Stomach (tissue), 9 donors: Measurements from ENCODE around the gene PLRG1. TPM values are rescaled to one million over a fixed set of nuclear protein-coding genes. Genes with fewer than 3 reads are reported as not detected.
"Not testable (repeated sequence)": the region's sequence is repeated elsewhere in the genome, so short reads cannot be mapped to it uniquely, and the experiment has no call there.

Experiments used
- DNase-seq, 2 donors: peaks; one replicate each; pipeline versions ENCODE4 v3.0.0 to v3.0.0-alpha.2; 2013 to 2019
- H3K27ac ChIP-seq, 5 donors: fragments of 200-600 bp in 4 of 5; sonication (generic) in 4 of 5; one replicate each; pipeline ENCODE4 v1.5.1; 2013 to 2019; ENCODE audit warnings: mild to moderate bottlenecking in 1 of 5, moderate library complexity in 1 of 5
- H3K27me3 ChIP-seq, 3 donors: fragments of 200-600 bp; sonication (generic); one replicate each; pipeline ENCODE4 v1.5.1; 2017 to 2019; ENCODE audit warnings: mixed run types in 1 of 3
- H3K36me3 ChIP-seq, 4 donors: fragments of 200-600 bp; sonication (generic); 1 replicate in 3 of 4; 2 replicates in 1 of 4; pipeline ENCODE4 v1.5.1; 2016 to 2019
- H3K4me1 ChIP-seq, 4 donors: fragments of 200-600 bp; sonication (generic); one replicate each; pipeline ENCODE4 v1.5.1; 2016 to 2019
- H3K4me3 ChIP-seq, 4 donors: fragments of 200-600 bp; sonication (generic) in 3 of 4; one replicate each; pipeline ENCODE4 v1.5.1; 2016 to 2019; ENCODE audit warnings: mild to moderate bottlenecking in 1 of 4
- H3K9me3 ChIP-seq, 4 donors: fragments of 200-600 bp; sonication (generic); one replicate each; pipeline ENCODE4 v1.5.1; 2016 to 2019
- CTCF ChIP-seq, 7 experiments: fragments of 450-650 bp in 4 of 7; fragments of 200-600 bp in 3 of 7; sonication (generic) in 3 of 7; IDR thresholded peaks; one replicate each; pipeline ENCODE4 v1.5.1; 2016 to 2019; ENCODE audit warnings: antibody characterized with exemption in 7 of 7, control low read depth in 2 of 7, mild to moderate bottlenecking in 1 of 7
- EP300 ChIP-seq: sonication (generic); formaldehyde crosslinking; IDR thresholded peaks from one replicate; pipeline ENCODE4 v1.6.1; 2017; ENCODE audit warnings: antibody characterized with exemption
- POLR2A ChIP-seq, 4 donors: fragments of 450-650 bp; IDR thresholded peaks; one replicate each; pipeline ENCODE4 v1.6.1; 2016; ENCODE audit warnings: antibody characterized with exemption in 4 of 4, control low read depth in 2 of 4, mild to moderate bottlenecking in 1 of 4, moderate library complexity in 1 of 4
- POLR2AphosphoS5 ChIP-seq, 3 donors: sonication (generic); formaldehyde crosslinking; IDR thresholded peaks; one replicate each; pipeline ENCODE4 v1.6.1; 2016; ENCODE audit warnings: antibody characterized with exemption in 3 of 3
- WGBS, 5 donors: extraction: QIAGEN DNeasy Blood & Tissue Kit in 3 of 5; methylation state at CpG; one replicate each; pipeline versions ENCODE4 v1.1.5 to v1.1.7; 2013 to 2018; 5-methylcytosine and 5-hydroxymethylcytosine counted together
- intact Hi-C: fragments of 100-400 bp; cut with DNase I; formaldehyde crosslinking; loops from one replicate; pipeline ENCODE4 v1.15.1; 2023; ENCODE audit warnings: low total_unique reads
- polyA plus RNA-seq, 3 donors: library from polyadenylated mRNA; stranded (reverse); fragments of 200-250 nt; gene quantifications; one replicate each; pipeline ENCODE4 v1.2.3, GENCODE V29; 2013
- total RNA-seq, 5 donors: library from RNA; depleted of rRNA; stranded (reverse); fragments of >200 nt; gene quantifications; one replicate each; pipeline versions ENCODE4 v1.1.0 to v1.2.3, GENCODE V29; 2014 to 2016
- donor health status: healthy with polysubstance abuse.
- donor health status: Bipolar disorder and iron deficiency.
- donor health status: healthy.

PLRG1 gene
- total and polyA plus RNA-seq, 8 donors, result 1.2 to 52.5 (median 42.3) TPM

DNA sequence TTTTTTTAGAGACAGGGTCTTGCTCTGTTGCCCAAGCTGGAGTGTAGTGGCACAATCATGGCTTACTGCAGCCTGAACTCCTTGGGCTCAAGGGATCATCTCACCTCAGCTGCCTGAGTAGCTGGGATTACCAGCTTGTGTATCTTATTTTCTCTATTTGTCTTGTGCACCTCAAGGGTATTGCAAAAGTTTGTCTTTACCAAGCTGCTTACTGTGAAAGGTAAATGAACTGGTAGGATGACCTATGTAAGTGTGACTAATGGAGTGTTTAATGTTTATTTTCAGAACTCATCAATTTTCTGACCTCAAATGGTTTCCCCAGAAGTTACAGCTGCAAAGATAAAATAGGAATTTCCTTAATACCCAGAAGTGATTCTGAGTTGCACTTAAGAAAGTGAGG is 45.6 kb upstream of the PLRG1 start:
- H3K4me1 ChIP-seq, result no peaks in the 10 kb centered on the region
- no peaks in the 10 kb centered on the region for H3K27me3 ChIP-seq
- TF ChIP-seq POLR2AphosphoS5 (IDR thresholded peaks at IDR 0.05) (no peak), EP300 (no peak), CTCF (IDR thresholded peaks at IDR 0.05) (no peak), POLR2A (IDR thresholded peaks at IDR 0.05) (no peak)
- H3K4me3 ChIP-seq, result no peak overlapping the region
- peak in 1 of 2 donors; percentile 26 for DNase-seq
- H3K9me3 ChIP-seq, result no peaks in the 10 kb centered on the region
- no peaks in the 10 kb centered on the region for H3K36me3 ChIP-seq
- H3K27ac ChIP-seq, result no peak overlapping the region
- intact Hi-C loops, result no loop called here

- intact Hi-C loops, H3K27me3 ChIP-seq, DNase-seq, H3K9me3 ChIP-seq, H3K36me3 ChIP-seq, H3K27ac ChIP-seq, H3K4me3 ChIP-seq, H3K4me1 ChIP-seq: not testable (repeated sequence)
- WGBS, 5 donors, result 79 to 92% (median 86%) methylated on average over 3 of the region's 3 CpGs
Observed at GRCh38 chr4:154594343-154594742, 44.1 kb upstream of the PLRG1 start.

DNA sequence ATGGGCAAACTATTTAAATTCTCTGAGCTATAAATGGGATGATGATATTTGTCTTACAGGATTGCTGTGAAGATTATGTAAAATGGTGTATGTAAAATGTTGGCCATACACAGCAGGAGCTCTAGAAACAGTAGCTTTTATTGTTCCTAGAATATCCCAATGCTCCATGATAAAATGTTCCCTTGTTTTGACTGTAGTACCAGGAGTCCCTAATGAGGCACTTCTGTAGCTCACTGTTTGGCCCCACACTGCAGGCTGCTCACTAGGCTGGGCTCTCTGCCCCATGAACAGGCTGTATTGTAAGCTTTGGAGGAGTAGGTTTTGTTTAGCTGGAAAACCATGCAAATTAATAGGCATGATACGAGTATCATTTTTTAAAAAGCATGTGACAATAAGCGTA is 43.7 kb upstream of the PLRG1 start:
- H3K9me3 ChIP-seq, result no peaks in the 10 kb centered on the region
- no peak overlapping the region for H3K27ac ChIP-seq
- no peaks in the 10 kb centered on the region for H3K4me1 ChIP-seq
- H3K4me3 ChIP-seq, result no peak overlapping the region
- intact Hi-C loops, result no loop called here
- no peak for TF ChIP-seq EP300
- TF ChIP-seq CTCF (IDR thresholded peaks at IDR 0.05), result no peak
- no peak for TF ChIP-seq POLR2A (IDR thresholded peaks at IDR 0.05)
- no peak for TF ChIP-seq POLR2AphosphoS5 (IDR thresholded peaks at IDR 0.05)
- WGBS, 5 donors, result 42 to 91% (median 45%) methylated on average over 2 of the region's 2 CpGs
- no peaks in the 10 kb centered on the region for H3K36me3 ChIP-seq
- peaks cover 0 to 4% (median 0%) of the 10 kb centered on the region in 3 donors for H3K27me3 ChIP-seq
- peak in 1 of 2 donors; percentile 7 for DNase-seq

DNA sequence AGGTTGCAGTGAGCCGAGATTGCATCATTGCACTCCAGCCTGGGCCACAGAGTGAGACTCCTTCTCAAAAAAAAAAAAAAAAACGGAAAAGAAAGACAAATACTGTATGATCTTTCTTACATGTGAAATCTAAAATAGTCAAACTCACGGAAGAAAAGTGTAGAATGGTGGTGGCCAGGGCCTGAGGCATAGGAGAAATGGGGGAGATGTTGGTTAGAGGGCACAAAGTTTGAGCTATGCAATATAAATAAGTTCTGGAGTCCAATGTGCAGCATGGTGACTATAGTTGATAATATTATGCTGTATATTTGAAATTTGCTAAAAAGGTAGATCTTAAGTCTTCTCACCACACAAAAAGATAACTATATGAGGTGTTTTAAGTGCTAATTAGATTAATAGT is 41.7 kb upstream of the PLRG1 start:
- no peak overlapping the region for H3K27ac ChIP-seq
- peaks cover 0 to 4% (median 0%) of the 10 kb centered on the region in 3 donors for H3K27me3 ChIP-seq
- H3K9me3 ChIP-seq, result no peaks in the 10 kb centered on the region
- no peak for DNase-seq
- TF ChIP-seq EP300 (no peak), POLR2A (IDR thresholded peaks at IDR 0.05) (no peak), POLR2AphosphoS5 (IDR thresholded peaks at IDR 0.05) (no peak), CTCF (IDR thresholded peaks at IDR 0.05) (no peak)
- H3K36me3 ChIP-seq, result no peaks in the 10 kb centered on the region
- intact Hi-C loops, result no loop called here
- H3K4me3 ChIP-seq, result no peak overlapping the region
- 65 to 87% (median 81%) methylated on average over 3 of the region's 3 CpGs for WGBS, 5 donors
- no peaks in the 10 kb centered on the region for H3K4me1 ChIP-seq

- peaks cover 0 to 4% (median 0%) of the 10 kb centered on the region in 3 donors for H3K27me3 ChIP-seq
- peak in 1 of 2 donors; percentile 42 for DNase-seq
- no peak for TF ChIP-seq CTCF (IDR thresholded peaks at IDR 0.05)
- no peak for TF ChIP-seq POLR2AphosphoS5 (IDR thresholded peaks at IDR 0.05)
- TF ChIP-seq POLR2A (IDR thresholded peaks at IDR 0.05), result no peak
- no peak for TF ChIP-seq EP300
- no peaks in the 10 kb centered on the region for H3K4me1 ChIP-seq
- 21 to 36% (median 28%) methylated on average over 3 of the region's 3 CpGs for WGBS, 5 donors
- H3K4me3 ChIP-seq, result no peak within 1 kb of the TSS
- peak within 1 kb of the TSS in 1 of 5 donors; percentile 17 for H3K27ac ChIP-seq
- intact Hi-C loops, result no loop called here
- no peaks in the 10 kb centered on the region for H3K9me3 ChIP-seq
- no peaks in the 10 kb centered on the region for H3K36me3 ChIP-seq
Observed at GRCh38 chr4:154590329-154591006, 40.3 kb upstream of the PLRG1 start, which contains the start of gene FGA. Gene FGA (minus strand): TSS chr4:154590742. CDS start chr4:154590687, 55 bp downstream.
